PC-3 (cell line): ENCODE data around the gene ATP5F1E.
"Not testable (repeated sequence)": the region's sequence is repeated elsewhere in the genome, so short reads cannot be mapped to it uniquely, and the experiment has no call there.

ENCODE experiments used
- CTCF ChIP-seq: fragments of 300-600 bp; sonication (generic); conservative IDR thresholded peaks from 2 replicates; pipeline ENCODE4 v1.5.1; 2017; ENCODE audit warnings: antibody characterized with exemption, low read depth, mild to moderate bottlenecking, low read length
- EZH2 ChIP-seq: fragments of 300-600 bp; sonication (generic); IDR thresholded peaks from one replicate; pipeline ENCODE4 v1.6.1; 2017; ENCODE audit warnings: antibody characterized with exemption, mild to moderate bottlenecking, low read length; ENCODE audit not compliant: unreplicated experiment
- EZH2phosphoT487 ChIP-seq: fragments of 300-600 bp; sonication (generic); IDR thresholded peaks from 2 replicates; pipeline ENCODE4 v1.6.1; 2018; ENCODE audit warnings: mild to moderate bottlenecking, antibody characterized with exemption, low read length, borderline replicate concordance

GRCh38 chr20:58983115-58983468 is 49.0 kb downstream of the ATP5F1E start:
- TF ChIP-seq CTCF, EZH2, EZH2phosphoT487: not testable (repeated sequence)
